Endothelial cell of umbilical vein (primary cell): ENCODE data around the gene LAIR1. TPM values are rescaled to one million over a fixed set of nuclear protein-coding genes. Genes with fewer than 3 reads are reported as not detected.

Experiments
- BruUV-seq: library from RNA; stranded (reverse); fragments of 400-500 nt; replicated peaks from 2 replicates; lab custom pipeline; 2021; lab: Mats Ljungman, UMichigan
- CTCF ChIA-PET: fragments of 300-600, 350-600 bp; sonication (Branson Sonifier 250); formaldehyde crosslinking; loops from one replicate; lab custom pipeline; 2021; ENCODE audit warnings: antibody characterized with exemption, inconsistent platforms; lab: Charles Lee
- POLR2A ChIA-PET: fragments of 300-600, 350-600 bp; sonication (Branson Sonifier 250); formaldehyde crosslinking; loops from one replicate; lab custom pipeline; 2021; ENCODE audit warnings: antibody characterized with exemption, inconsistent platforms; lab: Charles Lee
- DNase-seq: peaks from one replicate; pipeline ENCODE4 v3.0.0-alpha.2; 2011; ENCODE audit warnings: low read depth, low spot score
- FAIRE-seq: peaks from 2 replicates; lab custom pipeline; 2011; peaks lifted over from hg19 to GRCh38; lab: Jason Lieb, UNC
- H2AFZ ChIP-seq: 2 replicates; pipeline ENCODE4 v1.6.0; 2012; ENCODE audit warnings: low read depth, low read length, control low read depth, inconsistent platforms
- H3K27ac ChIP-seq: 2 replicates; pipeline ENCODE4 v1.5.1; 2011; ENCODE audit warnings: low read depth, mild to moderate bottlenecking, control low read depth, low read length, moderate library complexity; ENCODE audit not compliant: insufficient read depth
- H3K27me3 ChIP-seq, 2 experiments: 2 replicates each; pipeline versions ENCODE4 v1.6.0 to v1.6.1; 2011; ENCODE audit warnings: low read length in 2 of 2, mixed read lengths in 1 of 2; ENCODE audit not compliant: control insufficient read depth in 2 of 2, insufficient read depth in 2 of 2
- H3K36me3 ChIP-seq, 2 experiments: 2 replicates in 1 of 2; 3 replicates in 1 of 2; pipeline ENCODE4 v1.5.1; 2011; ENCODE audit warnings: low read length in 2 of 2, mild to moderate bottlenecking in 1 of 2, moderate library complexity in 1 of 2; ENCODE audit not compliant: control insufficient read depth in 2 of 2, insufficient read depth in 2 of 2; ENCODE audit errors: extremely low read depth in 1 of 2
- H3K4me1 ChIP-seq: 3 replicates; pipeline ENCODE4 v1.5.1; 2011; ENCODE audit warnings: mild to moderate bottlenecking, low read length; ENCODE audit not compliant: control insufficient read depth, insufficient read depth; ENCODE audit errors: extremely low read depth
- H3K4me2 ChIP-seq: 2 replicates; pipeline ENCODE4 v1.6.1; 2011; ENCODE audit warnings: low read length, control low read depth, mixed read lengths; ENCODE audit not compliant: insufficient read depth
- H3K4me3 ChIP-seq, 3 experiments: fragments of 200-600 bp in 1 of 3; sonication (generic), shearing (Covaris generic) in 1 of 3; replicated peaks in 1 of 3; 2 replicates each; pipeline ENCODE4 v1.5.1; 2011 to 2016; ENCODE audit warnings: control low read depth in 3 of 3, low read length in 3 of 3, mild to moderate bottlenecking in 2 of 3, inconsistent platforms in 1 of 3, low read depth in 1 of 3, moderate library complexity in 1 of 3; ENCODE audit not compliant: insufficient read depth in 1 of 3
- H3K79me2 ChIP-seq: 2 replicates; pipeline ENCODE4 v1.6.0; 2012; ENCODE audit warnings: low read length, inconsistent platforms; ENCODE audit not compliant: control insufficient read depth, insufficient read depth
- H3K9ac ChIP-seq: replicated peaks from 2 replicates; pipeline ENCODE3; 2011; ENCODE audit warnings: low read length, control low read depth; ENCODE audit not compliant: insufficient read depth; ENCODE audit errors: extremely low read depth
- H3K9me1 ChIP-seq: replicated peaks from 3 replicates; pipeline ENCODE4 v1.6.0; 2011; ENCODE audit warnings: mild to moderate bottlenecking, low read length; ENCODE audit not compliant: control insufficient read depth, insufficient read depth; ENCODE audit errors: extremely low read depth
- H3K9me3 ChIP-seq: replicated peaks from 2 replicates; pipeline ENCODE4 v1.5.1; 2012; ENCODE audit warnings: low read length, inconsistent platforms; ENCODE audit not compliant: control insufficient read depth, insufficient read depth
- H4K20me1 ChIP-seq: replicated peaks from 2 replicates; pipeline ENCODE3; 2011; ENCODE audit warnings: mild to moderate bottlenecking, low read length; ENCODE audit not compliant: control insufficient read depth, insufficient read depth; ENCODE audit errors: extremely low read depth
- EZH2 ChIP-seq: IDR thresholded peaks from 2 replicates; pipeline ENCODE4 v1.6.1; 2012; ENCODE audit warnings: borderline replicate concordance, low read depth, mild to moderate bottlenecking, moderate library complexity, low read length, inconsistent platforms; ENCODE audit not compliant: severe bottlenecking
- FOS ChIP-seq: IDR thresholded peaks from 2 replicates; pipeline ENCODE4 v1.6.1; 2011; ENCODE audit warnings: mild to moderate bottlenecking, low read length, moderate library complexity, borderline replicate concordance; ENCODE audit not compliant: insufficient read depth
- GATA2 ChIP-seq: IDR thresholded peaks from 2 replicates; pipeline ENCODE4 v1.7.0; 2011; ENCODE audit warnings: low read depth, mild to moderate bottlenecking, moderate library complexity, mixed read lengths, low read length; ENCODE audit not compliant: insufficient read length, insufficient read depth
- JUN ChIP-seq: IDR thresholded peaks from 2 replicates; pipeline ENCODE4 v1.6.1; 2011; ENCODE audit warnings: borderline replicate concordance, low read depth; ENCODE audit not compliant: insufficient read length, insufficient read depth
- MYC ChIP-seq: IDR thresholded peaks from one replicate; pipeline ENCODE4 v1.6.1; 2011; ENCODE audit warnings: mild to moderate bottlenecking, low read depth, low read length
- POLR2A ChIP-seq: IDR thresholded peaks from 2 replicates; pipeline ENCODE4 v1.6.1; 2012; ENCODE audit warnings: low read depth, mild to moderate bottlenecking, control low read depth, low read length
- POLR2AphosphoS5 ChIP-seq: IDR thresholded peaks from 2 replicates; pipeline ENCODE4 v1.6.1; 2012; ENCODE audit warnings: low read depth, mild to moderate bottlenecking, control low read depth, low read length, moderate library complexity; ENCODE audit not compliant: insufficient read depth
- dilution Hi-C: fragments of 300-500 bp; cut with MboI; formaldehyde crosslinking; loops from one replicate; pipeline ENCODE4 v1.15.0; 2019; ENCODE audit warnings: low sequenced_read_pairs; ENCODE audit not compliant: extremely low pct_ligation_motif_present
- intact Hi-C: fragments of 100-400 bp; cut with micrococcal nuclease; formaldehyde crosslinking; loops from one replicate; pipeline ENCODE4 v1.10.0; 2022
- polyA plus RNA-seq, 4 experiments: library from polyadenylated mRNA; depleted of rRNA in 3 of 4; stranded (reverse) in 3 of 4; unstranded in 1 of 4; fragments of >200 nt; gene quantifications; 2 replicates each; pipeline versions ENCODE4 v1.2.1 to v1.2.3, GENCODE V29; 2011 to 2012; ENCODE audit warnings: missing spikeins in 1 of 4
- total RNA-seq: library from RNA; stranded (reverse); gene quantifications from 2 replicates; pipeline ENCODE4 v1.2.3, GENCODE V29; 2021
- TF ChIP-seq, protein P1 (sequence below), 2 donors: IDR thresholded peaks; 1 replicate in 1 of 2; 2 replicates in 1 of 2; pipeline ENCODE4 v1.5.1; 2011; ENCODE audit warnings: low read length in 2 of 2, mild to moderate bottlenecking in 2 of 2, moderate library complexity in 2 of 2, control low read depth in 1 of 2, inconsistent platforms in 1 of 2, low read depth in 1 of 2; ENCODE audit not compliant: insufficient read depth in 1 of 2; ENCODE audit errors: extremely low read depth in 1 of 2
- TF ChIP-seq, protein P2 (sequence below): IDR thresholded peaks from 2 replicates; pipeline ENCODE4 v1.6.1; 2011; ENCODE audit not compliant: insufficient read depth, insufficient read length

The LAIR1 gene
- total and polyA plus RNA-seq, 2 donors (not counting 3 experiments of a cell fraction or from before 2014, with no cell fraction given) = not detected

- CTCF ChIA-PET = interaction anchor here (1.1 kb wide), 1 partner anchor 12 kb away, joined by 6 read pairs; no protein-coding TSS in a partner anchor
- no peaks in the 10 kb centered on the region for H3K9me3 ChIP-seq
- no peak overlapping the region for H3K4me3 ChIP-seq
- dilution Hi-C loops = no loop called here
- no peak overlapping the region for H3K27ac ChIP-seq
- H3K36me3 ChIP-seq = no peaks in the 10 kb centered on the region
- FAIRE-seq (no peak), DNase-seq (no peak)
- no peaks in the 10 kb centered on the region for H3K9me1 ChIP-seq
- H3K4me2 ChIP-seq = no peak overlapping the region
- H2AFZ ChIP-seq = no peak overlapping the region
- no TSS peak for BruUV-seq
- no peaks in the 10 kb centered on the region for H3K4me1 ChIP-seq
- intact Hi-C loops = no loop called here
- POLR2A ChIA-PET = no interaction called here
- no peaks in the 10 kb centered on the region for H3K79me2 ChIP-seq
- no peaks in the 10 kb centered on the region for H3K27me3 ChIP-seq
- no peak overlapping the region for H3K9ac ChIP-seq
- H4K20me1 ChIP-seq = no peaks in the 10 kb centered on the region
- TF ChIP-seq MYC (no peak), GATA2 (no peak), POLR2A (no peak), POLR2AphosphoS5 (no peak), EZH2 (no peak), JUN (no peak), FOS (no peak)
Measured at GRCh38 chr19:54379187-54379678, 14.5 kb upstream of the LAIR1 start.

DNA sequence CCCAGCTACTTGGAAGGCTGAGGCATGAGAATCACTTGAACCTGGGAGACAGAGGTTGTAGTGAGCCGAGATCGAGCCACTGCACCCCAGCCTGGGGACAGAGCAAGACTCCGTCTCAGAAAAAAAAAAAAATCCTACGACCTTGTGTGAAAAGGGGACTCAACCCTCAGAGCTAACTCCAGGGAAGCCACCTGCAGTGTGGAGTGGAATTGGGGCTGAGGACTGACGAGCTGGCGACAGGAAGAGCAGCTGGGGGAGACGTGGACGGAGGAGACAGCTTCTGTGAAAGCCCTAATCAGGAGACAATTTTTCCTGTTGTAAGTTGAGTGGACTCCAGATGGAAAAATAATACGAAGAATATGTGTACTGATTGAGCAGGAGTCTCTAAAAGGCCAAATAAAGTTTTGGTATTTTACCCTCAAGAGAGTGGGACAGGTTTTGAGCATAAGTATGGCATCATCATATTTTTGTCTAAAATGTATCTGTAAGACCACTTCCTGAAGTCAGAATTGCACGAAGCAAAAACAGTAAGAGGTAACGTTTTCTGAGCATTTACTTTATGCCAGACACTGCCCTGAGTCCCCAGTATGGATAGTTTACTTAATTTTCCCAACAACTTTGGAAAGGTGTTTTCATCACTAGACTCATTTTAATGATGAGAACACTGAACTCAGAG, 12.0 kb upstream of the LAIR1 start:
- TF ChIP-seq GATA2 = no peak
- TF ChIP-seq, protein P1, sequence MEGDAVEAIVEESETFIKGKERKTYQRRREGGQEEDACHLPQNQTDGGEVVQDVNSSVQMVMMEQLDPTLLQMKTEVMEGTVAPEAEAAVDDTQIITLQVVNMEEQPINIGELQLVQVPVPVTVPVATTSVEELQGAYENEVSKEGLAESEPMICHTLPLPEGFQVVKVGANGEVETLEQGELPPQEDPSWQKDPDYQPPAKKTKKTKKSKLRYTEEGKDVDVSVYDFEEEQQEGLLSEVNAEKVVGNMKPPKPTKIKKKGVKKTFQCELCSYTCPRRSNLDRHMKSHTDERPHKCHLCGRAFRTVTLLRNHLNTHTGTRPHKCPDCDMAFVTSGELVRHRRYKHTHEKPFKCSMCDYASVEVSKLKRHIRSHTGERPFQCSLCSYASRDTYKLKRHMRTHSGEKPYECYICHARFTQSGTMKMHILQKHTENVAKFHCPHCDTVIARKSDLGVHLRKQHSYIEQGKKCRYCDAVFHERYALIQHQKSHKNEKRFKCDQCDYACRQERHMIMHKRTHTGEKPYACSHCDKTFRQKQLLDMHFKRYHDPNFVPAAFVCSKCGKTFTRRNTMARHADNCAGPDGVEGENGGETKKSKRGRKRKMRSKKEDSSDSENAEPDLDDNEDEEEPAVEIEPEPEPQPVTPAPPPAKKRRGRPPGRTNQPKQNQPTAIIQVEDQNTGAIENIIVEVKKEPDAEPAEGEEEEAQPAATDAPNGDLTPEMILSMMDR (IDR thresholded peaks at IDR 0.05; ENCODE audit: extremely low read depth in 1 of 2, insufficient read depth in 1 of 2, low read depth in 1 of 2, low read length in 2 of 2) = no peak
- TF ChIP-seq MYC = no peak
- TF ChIP-seq POLR2AphosphoS5 = no peak
- no peak for TF ChIP-seq EZH2
- TF ChIP-seq, protein P2, sequence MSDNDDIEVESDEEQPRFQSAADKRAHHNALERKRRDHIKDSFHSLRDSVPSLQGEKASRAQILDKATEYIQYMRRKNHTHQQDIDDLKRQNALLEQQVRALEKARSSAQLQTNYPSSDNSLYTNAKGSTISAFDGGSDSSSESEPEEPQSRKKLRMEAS = no peak
- TF ChIP-seq JUN = no peak
- no peak for TF ChIP-seq POLR2A
- TF ChIP-seq FOS = no peak
- CTCF ChIA-PET = interaction anchor here (2.0 kb wide), 1 partner anchor 14 kb away, joined by 8 read pairs; no protein-coding TSS in a partner anchor

More for the DNA sequence above, 12.0 kb upstream of the LAIR1 start:
- Histone ChIP-seq H3K27me3 (no peaks in the 10 kb centered on the region), H3K4me2 (no peak overlapping the region), H4K20me1 (no peaks in the 10 kb centered on the region), H3K36me3 (no peaks in the 10 kb centered on the region), H3K4me1 (no peaks in the 10 kb centered on the region), H3K9ac (no peak overlapping the region), H3K9me3 (no peaks in the 10 kb centered on the region), H3K27ac (no peak overlapping the region), H3K4me3 (no peak overlapping the region), H3K9me1 (no peaks in the 10 kb centered on the region), H3K79me2 (no peaks in the 10 kb centered on the region), H2AFZ (no peak overlapping the region)
- dilution Hi-C loops = no loop called here
- DNase-seq (no peak), FAIRE-seq (no peak)
- POLR2A ChIA-PET = no interaction called here
- no TSS peak for BruUV-seq
- intact Hi-C loops = no loop called here
